ENCODE measurements around the gene KIF1C.

The KIF1C gene

GRCh38 chr17:4969047-4969550 is 28.7 kb upstream of the KIF1C start:
- DNase-seq: no peak

GRCh38 chr17:4969551-4970173 is 28.1 kb upstream of the KIF1C start:
- no peak for DNase-seq

DNA sequence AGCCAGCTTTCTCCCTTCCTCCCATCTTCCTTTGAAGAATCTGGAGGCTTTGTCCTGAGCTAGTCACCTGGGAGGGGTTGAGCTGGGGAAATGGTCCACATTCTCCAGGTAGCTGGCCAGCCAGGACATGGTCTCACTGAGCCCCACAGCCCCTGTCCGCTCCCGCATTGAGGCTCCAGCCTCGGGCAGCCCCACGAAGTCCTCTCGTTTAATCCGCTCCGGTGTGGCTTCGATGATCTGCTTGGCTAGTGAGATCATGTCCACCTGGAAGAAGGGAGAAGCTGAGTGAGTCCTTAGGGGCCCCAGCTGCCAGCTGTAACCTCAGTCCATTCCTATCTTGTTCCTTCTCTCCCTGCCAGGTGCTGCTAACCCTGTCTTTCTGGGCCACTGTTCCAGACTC is 27.5 kb upstream of the KIF1C start:
- DNase-seq: no peak

GRCh38 chr17:4971826-4972225 is 25.9 kb upstream of the KIF1C start:
- no peak for DNase-seq

DNA sequence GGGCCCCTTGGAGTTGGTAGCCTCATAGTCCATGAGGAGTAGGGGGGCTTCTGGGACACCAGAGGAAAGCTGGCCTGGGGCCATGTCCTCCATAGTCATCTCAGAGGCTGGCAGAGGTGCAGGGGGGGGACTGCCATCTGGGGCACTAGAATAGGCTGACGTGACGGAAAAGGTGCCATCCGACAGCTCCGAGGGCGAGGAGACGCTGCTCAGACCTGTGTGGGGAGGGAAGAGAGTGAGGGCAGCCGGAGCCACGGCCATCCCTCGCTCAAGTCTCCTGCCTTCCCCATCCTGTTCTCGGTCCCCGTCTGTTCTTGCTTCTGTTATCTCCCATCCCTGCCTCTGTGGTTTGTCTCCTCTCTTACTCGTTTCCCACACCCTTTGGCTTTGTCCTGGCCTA is 25.4 kb upstream of the KIF1C start:
- DNase-seq: no peak

- DNase-seq: no peak
Observed at GRCh38 chr17:4972752-4973151, 25.0 kb upstream of the KIF1C start.

DNA sequence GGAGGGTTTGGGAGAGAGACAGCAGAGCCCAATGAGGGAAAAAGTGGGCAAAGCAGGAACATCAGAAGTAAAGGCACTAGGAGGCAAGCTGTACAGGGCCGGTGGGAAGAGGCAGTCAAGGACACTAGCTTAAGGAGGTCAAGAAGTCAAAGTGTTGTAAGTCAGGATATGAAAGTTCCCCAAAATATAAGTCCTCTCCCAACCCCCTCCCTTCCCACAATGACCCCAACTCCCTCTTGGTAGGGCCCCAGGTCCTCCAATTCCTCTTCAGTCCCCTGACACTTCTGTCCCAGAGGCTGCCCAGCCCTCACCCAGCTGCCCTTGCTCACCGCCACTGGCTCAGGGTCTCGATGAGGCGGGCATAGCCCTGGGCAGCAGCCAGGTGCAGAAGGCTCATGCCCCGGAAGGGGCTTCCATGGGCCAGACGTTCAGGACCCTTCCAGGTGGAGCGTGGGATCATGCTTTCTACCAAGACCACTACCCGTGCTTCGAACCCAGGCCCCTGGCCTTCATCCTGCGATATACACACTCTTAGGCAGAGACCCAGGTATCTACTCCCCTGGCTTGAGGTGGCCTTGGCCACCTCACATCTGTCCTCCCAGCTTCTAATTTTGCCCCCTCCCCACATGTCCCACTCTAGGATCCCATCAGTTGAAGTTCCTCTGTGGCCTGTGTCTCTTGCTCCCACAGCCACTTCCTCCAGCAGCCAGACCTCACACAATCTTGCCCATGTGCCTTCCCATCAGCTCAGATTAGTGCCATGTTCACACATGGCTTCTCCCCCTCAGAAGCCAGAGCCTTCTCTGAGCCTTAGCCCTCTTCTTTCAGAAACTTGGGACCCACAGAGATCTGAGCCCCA is 24.3 kb upstream of the KIF1C start:
- no peak for DNase-seq

GRCh38 chr17:4974115-4974670 is 23.6 kb upstream of the KIF1C start:
- DNase-seq: no peak

DNA sequence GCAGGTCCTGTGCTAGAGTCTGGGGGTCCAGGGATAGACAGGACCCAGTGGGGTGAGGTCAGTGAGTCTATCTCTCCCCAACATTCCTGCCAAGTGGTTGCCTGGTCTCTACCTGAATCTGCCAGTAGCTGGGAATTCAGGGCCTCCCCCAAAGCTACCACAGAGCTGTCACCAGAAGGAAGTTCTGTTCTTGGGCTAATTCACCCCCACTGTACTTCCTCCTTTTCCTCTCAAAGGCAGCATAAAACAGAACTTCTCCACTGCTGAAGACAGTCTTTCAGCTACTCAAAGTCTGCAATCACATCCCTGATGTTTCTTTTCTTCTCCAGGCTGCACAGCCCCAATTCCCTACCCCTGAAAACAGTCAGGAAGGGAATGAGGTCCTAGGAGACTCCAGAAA is 19.0 kb upstream of the KIF1C start:
- peak; percentile 73 for DNase-seq

- peak; percentile 53 for DNase-seq
Observed at GRCh38 chr17:4980644-4981216, 17.0 kb upstream of the KIF1C start.

DNA sequence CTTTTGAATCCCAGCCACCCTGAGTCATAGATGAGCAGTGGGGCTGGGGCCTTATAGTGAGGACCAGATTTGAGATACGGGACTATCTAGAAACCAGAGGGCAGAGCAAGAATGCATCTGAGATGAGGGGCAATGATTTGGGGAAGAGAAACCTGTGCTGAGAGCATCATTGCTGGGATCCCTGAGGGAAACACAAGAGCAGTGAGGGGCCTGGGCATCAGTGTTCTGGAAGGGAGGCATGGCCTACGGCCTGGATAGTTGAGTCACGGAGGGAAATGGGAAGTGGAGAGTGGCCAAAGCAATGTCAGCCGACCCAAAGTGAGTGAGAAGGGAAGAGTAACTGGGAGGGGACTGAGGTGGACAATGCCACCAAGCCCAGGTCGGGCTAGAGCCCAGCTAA is 15.4 kb upstream of the KIF1C start:
- no peak for DNase-seq

DNA sequence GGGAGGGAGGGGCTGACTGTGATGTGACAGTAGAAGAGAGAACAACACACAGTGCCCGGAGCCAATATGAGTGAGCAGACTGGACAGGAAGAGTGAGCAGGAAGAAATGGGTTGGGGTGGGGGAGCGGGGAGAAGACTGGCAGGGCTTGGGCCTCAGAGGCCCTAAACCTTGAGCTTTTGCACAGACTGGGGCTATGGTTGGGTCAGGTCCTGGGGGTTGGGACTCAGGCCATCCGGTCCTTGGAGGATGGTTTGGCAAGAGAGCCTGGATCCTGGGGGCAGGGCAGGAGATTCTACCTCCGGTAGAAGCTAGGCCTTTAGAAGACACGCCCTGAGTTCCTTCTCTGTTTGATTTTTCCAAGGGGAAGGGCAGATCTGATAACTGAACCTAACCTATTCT is 11.3 kb upstream of the KIF1C start:
- no peak for DNase-seq

- peak; percentile 80 for DNase-seq
Observed at GRCh38 chr17:4986951-4987766, 10.6 kb upstream of the KIF1C start, which contains the start of gene CAMTA2. TSS of gene CAMTA2 (minus strand) at chr17:4987675. CDS start at chr17:4986222, 1,453 bp downstream.

DNA sequence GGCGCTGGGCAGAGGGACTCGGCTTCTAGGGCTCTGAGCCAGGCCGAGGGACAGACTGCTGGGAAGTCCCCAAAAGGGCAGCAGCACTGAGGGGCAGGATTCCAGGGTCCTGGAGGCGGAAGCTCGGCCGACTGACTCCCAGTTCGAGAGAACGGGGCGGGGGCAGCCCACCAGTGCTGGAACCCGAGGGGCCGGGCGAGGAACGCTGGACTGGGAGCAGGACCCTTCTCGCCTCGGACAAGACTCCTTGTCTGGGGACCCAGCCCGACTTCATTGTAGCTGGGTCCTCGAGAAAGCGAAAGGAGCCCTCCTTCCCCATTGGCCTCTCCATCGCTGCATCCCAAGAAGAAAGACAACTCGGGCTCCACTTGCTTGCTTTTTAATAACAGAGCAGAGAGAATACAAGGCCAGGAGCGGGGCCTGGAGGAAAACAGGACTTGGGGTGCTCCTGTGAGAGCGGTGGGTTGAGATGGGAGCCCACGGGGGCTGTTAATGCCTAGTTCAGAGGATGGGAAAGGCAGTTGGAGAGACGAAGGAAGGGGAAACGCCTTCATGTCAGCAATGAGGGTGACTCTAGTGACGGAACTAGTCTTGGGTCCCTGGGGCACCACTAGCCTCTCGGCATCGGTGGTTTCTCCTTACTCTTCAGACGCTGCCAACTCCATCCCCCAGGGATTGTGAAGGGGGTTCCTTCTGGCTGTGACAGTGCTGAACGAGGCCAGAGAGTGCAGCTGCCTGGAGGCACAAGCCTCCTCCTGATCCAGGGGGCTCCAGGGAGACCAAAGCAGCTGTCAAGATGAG is 9.8 kb upstream of the KIF1C start:
- no peak for DNase-seq

- no peak for DNase-seq
Observed at GRCh38 chr17:4994081-4994595, 3.6 kb upstream of the KIF1C start.

DNA sequence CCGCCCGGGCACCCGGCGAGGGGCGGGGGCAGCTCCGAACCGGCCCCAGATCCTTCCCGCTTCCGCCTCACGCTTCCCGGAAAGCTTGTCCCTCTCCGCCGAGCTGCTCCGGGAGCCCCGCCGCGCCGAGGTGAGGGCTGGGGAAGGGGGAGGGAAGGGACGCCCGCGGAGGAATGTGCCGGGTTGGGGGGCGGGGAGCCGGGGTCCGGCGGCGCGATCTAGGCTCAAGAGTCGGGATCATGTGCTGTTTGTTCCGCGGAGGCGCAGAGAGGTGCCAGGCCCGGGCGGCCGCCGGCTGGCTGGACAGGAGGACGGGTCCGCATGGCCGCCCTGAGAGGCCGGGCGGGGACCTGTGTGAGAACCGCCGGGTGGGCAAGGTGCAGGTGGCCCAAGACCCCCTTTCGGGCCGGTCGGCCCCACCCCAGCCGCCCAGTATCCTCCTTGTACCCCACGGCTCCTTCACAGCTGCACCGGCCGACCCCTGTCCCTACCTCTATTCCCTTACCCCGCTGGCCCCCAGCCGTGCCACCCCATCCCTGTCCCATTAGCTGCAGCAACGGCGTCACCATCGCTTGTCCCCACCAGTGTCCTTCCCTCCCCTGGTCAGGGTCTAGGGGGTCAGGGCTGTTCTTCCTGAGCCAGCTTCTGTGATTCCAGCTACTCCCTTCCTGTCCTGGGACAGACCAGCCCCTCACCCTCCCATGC is 429 bp downstream of the KIF1C start:
- DNase-seq: no peak

- no peak for DNase-seq
Observed at GRCh38 chr17:4998732-4999429, 1.1 kb downstream of the KIF1C start.

DNA sequence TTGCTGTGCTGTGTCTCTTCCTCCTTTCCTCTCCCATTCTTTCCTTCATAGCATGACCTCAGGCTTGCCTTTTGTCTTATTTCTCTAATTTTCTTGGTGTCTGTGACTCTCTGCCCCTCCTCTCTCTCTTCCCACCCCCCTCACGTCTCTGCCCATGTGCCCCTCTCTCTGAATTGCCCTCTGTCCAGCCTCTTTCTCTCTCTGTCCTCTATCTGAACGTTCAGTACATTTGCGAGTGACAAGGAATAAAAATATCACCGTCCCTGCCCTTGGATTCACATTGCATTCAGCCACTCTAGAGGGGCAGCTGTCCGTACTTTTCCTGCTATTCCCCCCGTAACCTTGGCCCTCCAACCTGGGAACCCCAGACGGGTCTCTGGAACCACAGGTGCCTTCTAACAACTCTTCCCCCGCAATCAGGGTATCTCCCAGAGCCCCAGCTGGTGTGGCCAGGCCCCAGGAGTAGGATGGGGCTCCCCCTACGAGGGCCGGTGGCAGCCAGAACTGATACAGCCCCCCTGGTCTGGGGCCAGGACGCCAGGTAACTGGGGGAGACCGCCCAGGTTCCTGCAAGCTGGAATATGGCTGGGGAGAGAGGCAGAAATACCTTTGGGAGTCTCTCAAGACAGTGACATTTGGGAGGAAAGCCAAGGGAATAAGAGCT is 1.8 kb downstream of the KIF1C start:
- DNase-seq: no peak

DNA sequence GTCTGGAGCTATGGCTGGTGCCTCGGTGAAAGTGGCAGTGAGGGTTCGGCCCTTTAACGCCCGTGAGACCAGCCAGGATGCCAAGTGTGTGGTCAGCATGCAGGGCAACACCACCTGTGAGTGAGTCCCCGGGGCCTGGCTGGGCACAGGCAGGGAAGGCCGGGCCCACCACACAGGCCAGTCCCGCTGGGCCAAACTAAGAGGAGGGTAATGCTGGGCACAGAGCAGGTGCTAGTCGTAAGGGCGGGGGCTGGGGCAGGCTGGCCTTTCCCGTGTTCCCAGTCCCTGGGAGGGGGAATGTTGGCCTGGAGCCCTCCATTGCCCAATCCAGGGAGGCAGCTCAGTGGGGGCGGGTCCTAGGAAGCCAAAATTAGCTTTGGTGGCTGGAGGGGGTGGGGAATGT is 2.5 kb downstream of the KIF1C start:
- no peak for DNase-seq
